Fibroblast of peridontal ligament (primary cell): ENCODE results near the gene COX14.
"Not testable (repeated sequence)": the region's sequence is repeated elsewhere in the genome, so short reads cannot be mapped to it uniquely, and the experiment has no call there.

Experiments
- DNase-seq: peaks from one replicate; pipeline ENCODE4 v3.0.0-alpha.2; 2010; ENCODE audit errors: extremely low read depth

COX14 gene

DNA sequence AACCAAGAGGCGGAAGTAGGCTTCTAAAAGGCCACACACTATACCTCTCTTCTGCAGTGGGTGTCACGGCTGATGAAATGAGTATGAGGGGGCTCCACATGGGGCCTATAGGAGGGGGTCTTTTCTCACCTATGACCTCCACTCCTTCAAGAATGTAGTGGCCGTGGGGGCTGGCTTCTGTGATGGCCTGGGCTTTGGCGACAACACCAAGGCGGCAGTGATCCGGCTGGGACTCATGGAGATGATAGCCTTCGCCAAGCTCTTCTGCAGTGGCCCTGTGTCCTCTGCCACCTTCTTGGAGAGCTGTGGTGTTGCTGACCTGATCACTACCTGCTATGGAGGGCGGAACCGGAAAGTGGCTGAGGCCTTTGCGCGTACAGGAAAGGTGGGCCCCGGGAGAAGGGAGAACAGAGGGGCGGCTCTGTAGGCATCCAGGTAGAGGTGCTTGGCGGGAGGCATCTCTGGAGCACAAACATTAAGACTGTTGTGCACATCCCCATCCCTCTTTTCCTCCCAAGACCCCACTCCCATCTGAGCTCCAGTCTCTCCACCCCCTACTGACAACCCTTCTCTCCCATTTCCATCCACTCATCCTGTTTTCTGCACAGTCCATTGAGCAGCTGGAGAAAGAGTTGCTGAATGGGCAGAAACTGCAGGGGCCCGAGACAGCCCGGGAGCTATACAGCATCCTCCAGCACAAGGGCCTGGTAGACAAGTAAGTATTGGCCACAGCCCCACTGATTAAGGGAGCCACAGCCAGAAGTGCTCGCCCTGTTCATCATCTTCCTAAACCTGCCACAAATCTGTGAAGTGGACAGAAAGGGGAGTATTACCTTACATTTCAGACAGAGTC lies 4.4 kb upstream of the COX14 start:
- DNase-seq, result no peak

DNA sequence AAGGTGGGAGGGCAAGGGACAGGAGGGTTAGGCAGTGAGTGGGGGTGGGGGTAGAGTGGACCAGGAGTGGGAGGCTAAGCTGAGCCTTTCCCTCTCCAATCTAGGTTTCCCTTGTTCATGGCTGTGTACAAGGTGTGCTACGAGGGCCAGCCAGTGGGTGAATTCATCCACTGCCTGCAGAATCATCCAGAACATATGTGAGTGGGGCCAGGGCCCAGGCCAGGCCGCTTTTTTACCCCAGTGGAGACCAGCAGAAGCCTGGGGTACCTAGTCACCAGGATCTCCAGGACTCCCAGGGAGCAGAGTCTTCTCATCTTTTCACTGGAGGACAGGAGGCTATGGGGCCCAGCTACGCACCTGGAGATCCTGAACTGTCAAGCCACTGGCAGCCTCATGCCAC lies 2.7 kb upstream of the COX14 start:
- no peak for DNase-seq

DNA sequence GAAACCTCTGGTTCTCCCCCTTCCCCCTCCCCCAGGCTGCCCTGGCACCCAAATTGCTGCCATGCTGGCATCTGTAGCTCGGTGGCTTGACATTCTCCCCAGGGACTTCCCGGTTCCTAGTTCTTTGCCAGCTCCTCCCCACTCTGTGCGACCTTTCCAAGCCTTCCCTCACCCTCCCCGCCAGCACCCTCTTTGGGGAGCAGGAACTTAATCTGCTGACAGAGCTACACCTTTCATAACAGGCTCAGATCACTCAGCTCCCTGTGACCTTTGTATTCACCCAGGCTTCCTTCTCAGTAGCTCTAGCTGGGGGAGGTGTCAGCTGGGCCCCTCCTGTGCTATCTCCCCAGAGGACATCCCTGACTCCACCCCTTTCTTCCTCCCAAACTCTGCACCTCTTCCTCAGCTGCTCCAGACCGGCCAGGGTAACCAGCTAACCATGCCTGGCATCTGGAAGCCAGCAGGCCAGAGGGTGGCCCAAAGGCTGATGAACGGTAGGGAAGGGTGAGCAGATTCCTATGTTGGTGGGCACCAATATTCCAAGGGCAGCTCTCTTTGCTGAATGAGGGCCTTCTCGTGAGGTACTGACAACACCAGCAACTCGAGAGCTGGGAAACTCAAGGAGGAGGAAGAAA lies 1.8 kb upstream of the COX14 start:
- DNase-seq, result peak; percentile 12

DNA sequence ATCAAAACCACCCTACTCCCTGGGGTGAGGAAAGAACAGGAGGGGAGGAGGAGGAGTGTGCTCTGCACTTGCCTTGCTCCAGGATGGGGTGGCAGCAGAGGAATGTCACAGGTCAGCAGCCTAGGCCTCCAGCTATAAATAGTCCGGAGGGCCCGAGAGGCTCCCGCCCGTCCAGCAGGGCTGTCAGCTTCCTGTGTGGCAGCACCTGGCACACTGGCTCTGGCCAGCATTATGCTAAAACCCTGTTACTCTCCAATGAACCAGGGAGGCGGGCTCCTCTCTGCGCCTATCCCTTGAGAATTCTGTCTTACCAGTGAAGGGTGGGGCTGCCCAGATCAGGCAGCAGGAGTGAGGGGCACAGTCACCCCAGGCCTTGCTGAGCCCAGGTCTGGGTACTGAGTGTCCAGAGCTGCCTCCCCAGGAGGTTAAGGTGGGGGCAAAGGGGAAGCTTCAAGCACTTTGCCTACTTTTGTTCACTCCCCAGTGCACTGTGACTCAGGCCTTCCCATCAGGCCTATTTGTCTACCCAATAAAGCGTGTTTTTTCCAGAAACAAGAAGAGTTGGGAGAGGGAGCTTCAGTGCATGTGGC lies 1.2 kb upstream of the COX14 start:
- peak; percentile 34 for DNase-seq

DNA sequence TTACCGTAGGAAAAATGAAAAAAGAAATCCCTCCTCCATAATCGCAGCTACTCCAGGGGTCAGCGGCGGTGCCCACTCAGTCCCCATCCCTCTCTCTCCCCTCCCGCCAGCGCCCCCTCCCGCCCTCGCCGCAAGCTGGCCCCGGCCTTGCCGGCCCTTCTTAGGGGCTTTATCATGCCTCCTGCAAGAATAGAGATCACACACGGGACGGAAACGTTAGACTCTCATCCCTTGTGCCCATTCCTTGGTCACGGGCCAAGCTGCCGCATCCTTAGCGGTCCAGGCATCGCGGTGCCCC lies 692 bp upstream of the COX14 start:
- DNase-seq, result no peak

DNA sequence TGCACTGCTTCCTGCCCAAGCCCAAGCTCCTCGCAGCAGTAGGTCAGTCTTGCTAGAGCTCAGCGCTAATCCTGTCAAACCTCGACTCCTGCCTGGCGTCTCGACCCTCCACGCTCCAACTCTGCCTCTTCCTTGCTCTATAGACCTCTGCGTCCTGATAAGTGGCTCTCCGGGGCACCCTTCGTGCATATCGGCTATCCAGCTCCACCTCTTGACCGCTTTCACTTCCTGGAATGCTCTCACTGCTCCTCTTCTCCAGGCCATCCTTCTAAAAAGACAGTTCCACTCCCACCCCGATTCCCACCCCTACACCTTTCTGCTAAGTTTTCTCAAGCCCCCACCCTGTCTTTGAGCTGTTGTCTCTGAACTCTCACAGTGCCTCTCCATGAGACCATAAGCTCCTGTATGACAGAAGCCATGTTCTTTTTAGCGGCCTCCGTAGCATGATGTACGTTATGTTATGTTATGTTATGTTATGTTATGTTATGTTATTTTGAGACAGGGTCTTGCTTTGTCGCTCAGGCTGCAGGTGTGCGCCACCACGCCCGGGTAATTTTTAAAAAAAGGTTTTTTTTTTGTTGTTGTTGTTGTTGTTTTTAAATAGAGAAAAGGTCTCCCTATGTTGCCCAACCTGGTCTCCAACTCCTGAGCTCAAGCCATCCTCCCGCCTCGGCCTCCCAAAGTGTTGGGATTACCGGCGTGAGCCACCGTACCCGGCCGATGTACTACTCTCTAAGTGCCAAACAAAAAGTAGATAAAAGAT lies 601 bp downstream of the COX14 start:
- peak; percentile 55 for DNase-seq

DNA sequence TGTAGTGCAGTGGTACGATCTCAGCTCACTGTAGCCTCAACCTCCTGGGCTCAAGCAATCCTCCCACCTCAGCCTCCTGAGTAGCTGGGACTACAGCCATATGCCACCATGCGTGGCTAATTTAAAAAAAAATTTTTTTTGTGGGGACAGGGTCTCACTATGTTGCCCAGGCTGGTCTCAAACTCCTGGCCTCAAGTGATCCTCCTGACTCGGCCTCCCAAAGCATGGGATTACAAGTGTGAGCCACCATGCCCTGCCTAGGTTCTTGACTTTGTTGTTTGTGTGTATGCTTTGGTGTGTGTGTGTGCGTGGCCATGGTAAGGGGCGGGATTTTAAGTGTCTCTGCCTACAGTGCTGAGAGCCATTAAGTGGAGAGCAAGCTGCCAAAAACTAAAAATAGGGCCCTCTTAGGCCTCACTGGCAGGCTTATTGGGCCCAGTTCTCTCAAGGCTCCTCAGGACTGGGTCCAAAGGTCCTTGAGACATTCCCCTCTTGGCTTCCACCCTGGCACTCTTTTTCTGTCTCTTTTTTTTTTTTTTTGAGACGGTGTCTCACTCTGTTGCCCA lies 5.1 kb downstream of the COX14 start:
- DNase-seq, result no peak

DNA sequence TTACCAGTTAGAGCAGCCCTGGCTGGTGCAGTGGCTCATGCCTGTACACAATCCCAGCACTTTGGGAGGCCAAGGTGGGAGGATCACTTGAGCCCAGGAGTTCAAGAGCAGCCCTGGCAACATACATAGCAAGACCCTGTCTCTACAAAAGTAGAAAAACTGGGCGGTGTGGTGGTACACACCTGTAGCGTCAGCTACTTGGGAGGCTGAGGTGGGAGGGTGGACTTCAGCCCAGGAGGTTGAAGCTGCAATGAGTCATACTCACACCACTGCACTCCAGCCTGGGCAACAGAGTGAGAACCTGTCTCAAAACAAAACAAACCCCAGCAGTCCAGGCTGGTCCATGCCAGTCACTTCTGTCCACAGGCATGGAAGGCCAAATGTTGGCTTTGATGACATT lies 7.4 kb downstream of the COX14 start:
- DNase-seq, result no peak

DNA sequence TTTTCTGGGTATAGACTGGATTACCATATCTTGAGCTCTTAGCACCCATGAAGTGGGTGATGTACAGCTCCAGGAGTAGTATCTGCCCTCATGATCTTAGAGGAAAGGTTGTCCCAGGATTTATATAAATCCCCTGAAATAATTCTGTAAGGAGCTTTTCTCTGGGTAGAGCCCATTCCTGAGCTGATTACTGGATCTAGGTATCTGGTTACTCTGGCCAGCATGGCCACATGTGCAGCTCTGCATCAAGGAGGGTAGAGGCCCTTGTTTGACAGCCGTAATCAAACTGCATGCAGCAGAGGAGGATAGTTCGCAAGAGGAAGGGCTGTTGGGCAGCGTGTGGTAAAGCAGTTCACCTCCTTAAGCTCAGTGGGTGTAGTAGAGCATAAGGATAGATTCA lies 8.5 kb downstream of the COX14 start:
- DNase-seq, result no peak

DNA sequence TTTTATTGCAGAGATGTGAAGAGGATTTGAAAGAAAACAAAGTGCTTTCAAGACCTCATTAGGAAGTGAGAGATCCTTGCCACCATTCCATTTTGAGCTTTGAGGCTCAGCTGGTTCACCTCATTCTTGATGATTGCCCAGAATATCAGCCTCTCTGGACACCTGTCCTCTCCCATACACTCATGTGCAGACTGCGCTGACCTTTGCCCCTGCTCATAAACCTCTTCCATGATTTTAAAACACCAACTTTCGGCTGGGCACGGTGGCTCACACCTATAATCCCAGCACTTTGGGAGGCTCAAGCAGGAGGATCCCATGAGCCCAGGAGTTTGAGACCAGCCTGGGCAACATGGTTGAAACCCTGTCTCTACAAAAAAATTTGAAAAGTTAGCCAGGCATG lies 8.9 kb downstream of the COX14 start:
- no peak for DNase-seq

DNA sequence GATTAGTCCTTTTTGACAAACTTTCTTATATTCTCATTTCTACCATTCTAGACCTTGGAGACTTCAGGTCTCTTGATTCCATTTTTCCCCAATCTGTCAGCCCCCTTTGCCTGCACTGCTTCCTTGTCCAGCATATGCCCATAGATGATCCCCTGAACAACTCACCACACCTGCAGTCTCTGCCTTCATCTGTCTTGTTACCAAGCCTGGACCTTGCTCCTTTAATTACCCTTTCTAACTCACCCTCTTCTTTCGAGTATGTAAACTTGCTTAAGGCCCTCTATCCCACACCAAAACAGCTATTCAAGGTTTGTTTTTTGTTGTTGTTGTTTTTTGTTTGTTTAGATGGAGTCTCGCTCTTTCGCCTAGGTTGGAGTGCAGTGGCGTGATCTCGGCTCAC lies 9.6 kb downstream of the COX14 start:
- DNase-seq, result no peak

DNA sequence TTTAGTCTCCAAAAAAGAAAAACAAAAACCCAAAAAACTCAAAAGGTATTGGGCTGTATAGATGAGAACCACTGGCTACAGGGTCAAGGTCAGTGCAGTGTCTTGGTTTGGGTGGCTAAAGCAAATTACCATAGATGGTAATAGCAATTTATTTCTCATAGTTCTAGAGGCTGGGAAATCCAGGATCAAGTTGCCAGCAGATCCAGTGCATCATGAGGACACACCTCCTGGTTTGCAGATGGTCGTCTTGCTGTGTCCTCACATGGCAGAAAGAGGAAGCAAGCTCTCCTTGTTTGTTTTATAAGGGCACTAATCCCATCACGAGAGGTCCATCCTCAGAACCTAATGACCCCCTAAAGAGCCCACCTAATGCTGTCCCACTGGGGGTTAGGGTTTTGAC lies 11.2 kb downstream of the COX14 start:
- no peak for DNase-seq

DNA sequence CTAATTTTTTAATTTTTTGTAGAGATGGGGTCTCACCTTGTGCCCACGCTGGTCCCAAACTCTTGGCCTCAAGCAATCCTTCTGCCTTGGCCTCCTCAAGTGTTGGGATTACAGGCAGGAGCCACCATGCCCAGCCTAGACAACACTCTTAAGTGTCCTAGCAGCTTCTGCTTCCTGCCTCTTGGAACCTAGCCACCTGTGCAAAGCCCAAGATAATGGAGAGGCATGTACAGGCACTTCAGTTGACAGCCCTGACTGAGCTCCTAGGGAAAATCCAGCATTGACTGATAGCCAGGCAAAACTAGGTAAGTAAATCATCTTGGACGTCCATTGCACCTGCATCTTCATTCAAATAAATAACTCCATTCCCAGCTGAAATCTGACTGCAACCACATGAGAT lies 15.5 kb downstream of the COX14 start:
- DNase-seq, result no peak

DNA sequence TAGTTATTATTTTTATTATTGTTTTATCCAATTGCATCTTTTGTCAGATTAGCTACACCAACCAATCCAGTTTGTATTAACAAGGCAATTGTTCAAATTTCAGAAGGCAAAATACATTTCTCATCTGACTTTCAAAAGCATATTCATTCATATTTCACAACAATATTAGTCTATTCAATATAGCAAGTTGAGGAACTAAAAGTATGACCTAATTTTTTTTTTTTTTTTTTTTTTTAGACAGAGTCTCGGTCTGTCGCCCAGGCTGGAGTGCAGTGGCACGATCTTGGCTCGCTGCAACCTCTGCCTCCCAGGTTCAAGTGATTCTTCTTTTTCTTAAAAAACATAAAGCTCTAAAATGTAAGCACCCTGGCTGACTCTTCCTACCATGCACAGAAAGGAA lies 17.3 kb downstream of the COX14 start:
- no peak for DNase-seq

DNA sequence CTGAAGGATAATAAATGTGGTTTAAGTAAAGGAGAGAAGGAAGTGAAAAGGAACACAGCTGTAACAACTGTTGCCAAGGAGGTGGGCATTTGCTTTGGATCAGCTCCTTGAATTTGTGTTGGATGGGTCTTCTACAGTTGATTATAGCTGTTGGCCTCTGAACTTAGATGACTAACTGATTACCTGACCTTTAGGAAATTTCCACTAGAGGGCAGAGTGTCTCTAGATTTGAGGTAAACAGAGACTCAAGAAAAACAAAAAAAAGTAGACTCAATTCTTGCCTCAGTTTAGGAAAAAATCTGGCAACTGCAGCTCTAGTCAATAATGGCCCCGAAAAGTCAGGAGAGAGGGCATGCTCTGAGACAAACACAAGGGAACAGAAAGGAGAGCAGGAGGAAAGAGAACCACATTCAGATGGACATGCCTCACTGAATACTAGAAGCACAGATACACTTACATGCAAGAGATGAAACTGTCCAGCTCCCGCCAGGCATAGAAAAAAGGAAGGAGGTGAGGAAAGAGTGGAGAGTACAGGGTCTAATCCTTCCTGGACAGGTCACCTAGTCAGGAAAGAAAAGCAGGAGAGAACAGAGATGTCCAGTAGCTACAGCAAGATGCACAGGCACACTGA lies 20.6 kb downstream of the COX14 start:
- DNase-seq, result peak; percentile 86

DNA sequence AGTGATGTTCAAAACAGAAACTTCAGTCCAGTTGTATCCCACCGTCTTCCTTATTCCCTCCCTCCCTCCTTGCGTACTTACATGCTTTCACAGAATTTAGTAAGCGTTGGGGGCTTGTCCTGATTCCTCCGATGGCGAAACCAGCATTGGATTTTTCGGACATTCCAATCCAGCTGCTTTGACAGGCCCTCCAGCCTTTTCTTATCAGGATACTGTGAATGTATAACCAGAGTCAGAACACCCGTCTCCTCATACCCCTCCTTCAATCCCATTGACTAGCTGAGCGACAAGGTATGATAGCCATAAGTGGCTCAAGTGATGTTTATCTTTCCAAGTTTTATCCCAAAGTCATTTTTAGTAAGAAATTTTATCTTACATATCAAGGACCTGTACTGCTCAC lies 31.0 kb downstream of the COX14 start:
- no peak for DNase-seq

DNA sequence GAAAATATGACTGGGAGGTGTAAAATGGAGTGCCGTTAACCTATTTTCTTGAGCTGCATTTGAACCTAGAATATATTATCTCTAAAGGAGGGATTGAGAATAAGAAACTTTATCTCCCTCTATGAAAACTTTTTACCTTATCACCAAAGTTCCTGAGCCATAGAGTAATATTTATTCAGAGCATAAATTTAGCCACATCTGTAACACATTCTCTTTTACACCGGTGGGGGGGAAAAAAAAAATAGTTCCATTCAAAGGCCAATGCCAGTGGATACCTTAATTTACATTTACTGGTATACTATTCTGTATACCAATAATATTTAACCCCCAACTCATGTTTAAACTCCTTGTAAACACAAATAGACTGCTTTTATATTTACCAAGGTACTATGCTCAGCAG lies 33.4 kb downstream of the COX14 start:
- no peak for DNase-seq

DNA sequence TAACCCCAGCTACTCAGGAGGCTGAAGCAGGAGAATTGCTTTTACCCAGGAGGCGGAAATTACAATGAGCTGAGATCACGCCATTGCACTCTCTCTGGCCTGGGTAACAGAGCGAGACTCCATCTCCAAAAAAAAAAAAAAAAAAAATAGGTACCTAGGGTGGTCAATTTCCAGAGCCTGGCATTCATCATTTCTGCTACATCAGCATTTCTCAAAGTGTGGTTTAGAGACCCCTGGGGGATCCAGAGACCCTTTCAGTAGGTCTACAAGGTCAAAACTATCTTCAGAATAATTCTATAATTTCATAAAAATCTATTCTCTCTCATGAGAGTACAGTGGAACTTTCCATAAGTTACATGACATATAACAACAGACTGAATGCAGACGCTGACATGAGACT lies 35.2 kb downstream of the COX14 start:
- no peak for DNase-seq

DNA sequence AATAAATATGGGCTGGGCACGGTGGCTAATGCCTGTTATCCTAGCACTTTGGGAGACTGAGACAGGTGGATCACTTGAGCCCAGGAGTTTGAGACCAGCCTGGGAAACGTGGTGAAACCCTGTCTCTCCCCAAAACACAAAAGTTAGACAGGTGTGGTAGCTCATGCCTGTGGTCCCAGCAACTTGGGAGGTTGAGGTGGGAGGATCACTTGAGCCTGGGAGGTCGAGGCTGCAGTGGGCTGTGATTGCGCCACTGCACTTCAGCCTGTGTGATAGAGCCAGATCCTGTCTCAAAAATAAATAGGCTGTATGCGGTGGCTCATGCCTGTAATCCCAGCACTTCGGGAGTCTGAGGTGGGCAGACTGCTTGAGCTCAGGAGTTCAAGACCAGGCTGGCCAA lies 36.0 kb downstream of the COX14 start:
- DNase-seq, result not testable (repeated sequence)

DNA sequence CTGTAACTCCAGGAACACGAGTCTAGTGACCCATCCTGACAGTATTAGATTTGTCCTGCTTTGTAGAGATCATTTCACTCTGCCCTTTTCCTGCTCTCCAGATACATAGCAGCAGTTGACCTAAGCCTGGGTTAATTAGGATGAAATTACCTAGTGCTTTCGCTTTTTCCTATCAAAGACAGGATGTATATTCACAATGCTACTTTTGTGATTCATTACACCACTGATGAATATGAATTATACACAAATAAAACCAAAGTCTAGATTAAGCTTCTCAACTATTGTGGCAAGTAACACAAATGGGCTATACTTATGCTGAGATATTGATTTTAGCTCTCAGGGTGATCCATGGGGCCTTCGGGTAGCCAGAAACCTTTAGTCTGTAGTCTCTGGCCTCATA lies 37.3 kb downstream of the COX14 start:
- DNase-seq, result no peak

DNA sequence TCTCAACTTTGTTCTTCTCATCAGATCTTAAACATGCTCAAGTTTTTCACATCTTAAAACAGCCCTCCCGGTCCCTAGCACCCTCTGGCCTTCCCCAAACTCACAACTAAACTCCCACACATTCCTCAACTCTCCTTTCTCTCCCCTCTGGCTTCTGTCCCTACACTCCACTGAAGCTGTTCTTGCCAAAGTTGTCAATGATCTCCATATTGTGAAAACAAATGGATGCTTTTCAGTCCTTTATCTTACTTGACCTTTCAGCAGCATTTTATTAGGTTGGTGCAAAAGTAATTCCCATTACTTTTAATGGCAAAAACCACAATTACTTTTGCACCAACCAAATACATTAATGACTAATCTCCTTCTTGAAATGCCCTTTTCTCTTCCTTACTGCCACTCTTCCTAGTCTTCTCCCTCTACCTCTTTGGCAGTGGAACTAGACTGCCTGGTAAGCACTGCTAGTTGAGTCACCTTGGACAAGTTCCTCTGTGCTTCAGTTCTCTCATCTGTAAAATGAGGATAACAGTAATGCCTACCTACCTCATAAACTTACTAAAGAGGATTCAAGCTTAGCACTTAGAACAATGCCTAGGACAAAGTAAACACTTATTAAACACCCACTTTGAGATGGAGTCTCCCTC lies 39.1 kb downstream of the COX14 start:
- no peak for DNase-seq
